Endothelial cell of umbilical vein (primary cell): ENCODE data around the gene RBP5. TPM values are rescaled to one million over a fixed set of nuclear protein-coding genes. Genes with fewer than 3 reads are reported as not detected.

ENCODE experiments used
- BruUV-seq: library from RNA; stranded (reverse); fragments of 400-500 nt; replicated peaks from 2 replicates; lab custom pipeline; 2021; lab: Mats Ljungman, UMichigan
- CTCF ChIA-PET: fragments of 300-600, 350-600 bp; sonication (Branson Sonifier 250); formaldehyde crosslinking; loops from one replicate; lab custom pipeline; 2021; ENCODE audit warnings: antibody characterized with exemption, inconsistent platforms; lab: Charles Lee
- POLR2A ChIA-PET: fragments of 300-600, 350-600 bp; sonication (Branson Sonifier 250); formaldehyde crosslinking; loops from one replicate; lab custom pipeline; 2021; ENCODE audit warnings: antibody characterized with exemption, inconsistent platforms; lab: Charles Lee
- DNase-seq: peaks from one replicate; pipeline ENCODE4 v3.0.0-alpha.2; 2011; ENCODE audit warnings: low read depth, low spot score
- FAIRE-seq: peaks from 2 replicates; lab custom pipeline; 2011; peaks lifted over from hg19 to GRCh38; lab: Jason Lieb, UNC
- H2AFZ ChIP-seq: 2 replicates; pipeline ENCODE4 v1.6.0; 2012; ENCODE audit warnings: low read depth, low read length, control low read depth, inconsistent platforms
- H3K27ac ChIP-seq: 2 replicates; pipeline ENCODE4 v1.5.1; 2011; ENCODE audit warnings: low read depth, mild to moderate bottlenecking, control low read depth, low read length, moderate library complexity; ENCODE audit not compliant: insufficient read depth
- H3K27me3 ChIP-seq, 2 experiments: 2 replicates each; pipeline versions ENCODE4 v1.6.0 to v1.6.1; 2011; ENCODE audit warnings: low read length in 2 of 2, mixed read lengths in 1 of 2; ENCODE audit not compliant: control insufficient read depth in 2 of 2, insufficient read depth in 2 of 2
- H3K36me3 ChIP-seq, 2 experiments: 2 replicates in 1 of 2; 3 replicates in 1 of 2; pipeline ENCODE4 v1.5.1; 2011; ENCODE audit warnings: low read length in 2 of 2, mild to moderate bottlenecking in 1 of 2, moderate library complexity in 1 of 2; ENCODE audit not compliant: control insufficient read depth in 2 of 2, insufficient read depth in 2 of 2; ENCODE audit errors: extremely low read depth in 1 of 2
- H3K4me1 ChIP-seq: 3 replicates; pipeline ENCODE4 v1.5.1; 2011; ENCODE audit warnings: mild to moderate bottlenecking, low read length; ENCODE audit not compliant: control insufficient read depth, insufficient read depth; ENCODE audit errors: extremely low read depth
- H3K4me2 ChIP-seq: 2 replicates; pipeline ENCODE4 v1.6.1; 2011; ENCODE audit warnings: low read length, control low read depth, mixed read lengths; ENCODE audit not compliant: insufficient read depth
- H3K4me3 ChIP-seq, 3 experiments: fragments of 200-600 bp in 1 of 3; sonication (generic), shearing (Covaris generic) in 1 of 3; replicated peaks in 1 of 3; 2 replicates each; pipeline ENCODE4 v1.5.1; 2011 to 2016; ENCODE audit warnings: control low read depth in 3 of 3, low read length in 3 of 3, mild to moderate bottlenecking in 2 of 3, inconsistent platforms in 1 of 3, low read depth in 1 of 3, moderate library complexity in 1 of 3; ENCODE audit not compliant: insufficient read depth in 1 of 3
- H3K79me2 ChIP-seq: 2 replicates; pipeline ENCODE4 v1.6.0; 2012; ENCODE audit warnings: low read length, inconsistent platforms; ENCODE audit not compliant: control insufficient read depth, insufficient read depth
- H3K9ac ChIP-seq: replicated peaks from 2 replicates; pipeline ENCODE3; 2011; ENCODE audit warnings: low read length, control low read depth; ENCODE audit not compliant: insufficient read depth; ENCODE audit errors: extremely low read depth
- H3K9me1 ChIP-seq: replicated peaks from 3 replicates; pipeline ENCODE4 v1.6.0; 2011; ENCODE audit warnings: mild to moderate bottlenecking, low read length; ENCODE audit not compliant: control insufficient read depth, insufficient read depth; ENCODE audit errors: extremely low read depth
- H3K9me3 ChIP-seq: replicated peaks from 2 replicates; pipeline ENCODE4 v1.5.1; 2012; ENCODE audit warnings: low read length, inconsistent platforms; ENCODE audit not compliant: control insufficient read depth, insufficient read depth
- H4K20me1 ChIP-seq: replicated peaks from 2 replicates; pipeline ENCODE3; 2011; ENCODE audit warnings: mild to moderate bottlenecking, low read length; ENCODE audit not compliant: control insufficient read depth, insufficient read depth; ENCODE audit errors: extremely low read depth
- EZH2 ChIP-seq: IDR thresholded peaks from 2 replicates; pipeline ENCODE4 v1.6.1; 2012; ENCODE audit warnings: borderline replicate concordance, low read depth, mild to moderate bottlenecking, moderate library complexity, low read length, inconsistent platforms; ENCODE audit not compliant: severe bottlenecking
- FOS ChIP-seq: IDR thresholded peaks from 2 replicates; pipeline ENCODE4 v1.6.1; 2011; ENCODE audit warnings: mild to moderate bottlenecking, low read length, moderate library complexity, borderline replicate concordance; ENCODE audit not compliant: insufficient read depth
- GATA2 ChIP-seq: IDR thresholded peaks from 2 replicates; pipeline ENCODE4 v1.7.0; 2011; ENCODE audit warnings: low read depth, mild to moderate bottlenecking, moderate library complexity, mixed read lengths, low read length; ENCODE audit not compliant: insufficient read length, insufficient read depth
- POLR2AphosphoS5 ChIP-seq: IDR thresholded peaks from 2 replicates; pipeline ENCODE4 v1.6.1; 2012; ENCODE audit warnings: low read depth, mild to moderate bottlenecking, control low read depth, low read length, moderate library complexity; ENCODE audit not compliant: insufficient read depth
- dilution Hi-C: fragments of 300-500 bp; cut with MboI; formaldehyde crosslinking; loops from one replicate; pipeline ENCODE4 v1.15.0; 2019; ENCODE audit warnings: low sequenced_read_pairs; ENCODE audit not compliant: extremely low pct_ligation_motif_present
- intact Hi-C: fragments of 100-400 bp; cut with micrococcal nuclease; formaldehyde crosslinking; loops from one replicate; pipeline ENCODE4 v1.10.0; 2022
- polyA plus RNA-seq, 4 experiments: library from polyadenylated mRNA; depleted of rRNA in 3 of 4; stranded (reverse) in 3 of 4; unstranded in 1 of 4; fragments of >200 nt; gene quantifications; 2 replicates each; pipeline versions ENCODE4 v1.2.1 to v1.2.3, GENCODE V29; 2011 to 2012; ENCODE audit warnings: missing spikeins in 1 of 4
- total RNA-seq: library from RNA; stranded (reverse); gene quantifications from 2 replicates; pipeline ENCODE4 v1.2.3, GENCODE V29; 2021
- TF ChIP-seq, protein P1 (sequence below), 2 donors: IDR thresholded peaks; 1 replicate in 1 of 2; 2 replicates in 1 of 2; pipeline ENCODE4 v1.5.1; 2011; ENCODE audit warnings: low read length in 2 of 2, mild to moderate bottlenecking in 2 of 2, moderate library complexity in 2 of 2, control low read depth in 1 of 2, inconsistent platforms in 1 of 2, low read depth in 1 of 2; ENCODE audit not compliant: insufficient read depth in 1 of 2; ENCODE audit errors: extremely low read depth in 1 of 2

RBP5 gene
- total and polyA plus RNA-seq, 2 donors (not counting 3 experiments of a cell fraction or from before 2014, with no cell fraction given) = 0.12 TPM; not detected in 1

DNA sequence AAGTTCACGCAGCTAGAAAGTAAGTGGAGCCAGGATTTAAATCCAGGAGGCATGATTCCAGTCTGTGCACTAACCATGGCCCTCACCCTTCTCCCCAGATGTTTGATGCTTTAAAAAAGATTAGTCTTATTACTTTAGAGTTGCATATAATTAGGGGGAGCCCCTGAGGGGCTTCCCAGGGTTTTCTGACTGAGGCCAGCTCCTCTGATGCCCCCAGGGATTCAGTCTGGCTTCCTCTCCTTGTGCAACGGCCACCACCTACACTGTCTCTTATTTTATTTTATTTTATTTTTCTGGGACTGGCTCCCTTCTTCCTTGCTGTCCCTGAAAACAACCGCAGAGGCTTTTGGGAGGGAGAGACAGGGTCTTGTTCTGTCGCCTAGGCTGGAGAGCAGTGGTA lies 24.1 kb upstream of the RBP5 start:
- Histone ChIP-seq H3K4me3 (no peak overlapping the region), H3K9ac (no peak overlapping the region), H3K4me1 (peaks cover 14% of the 10 kb centered on the region), H3K9me1 (no peaks in the 10 kb centered on the region), H3K4me2 (no peak overlapping the region), H3K27me3 (no peaks in the 10 kb centered on the region), H2AFZ (no peak overlapping the region), H3K27ac (no peak overlapping the region), H4K20me1 (no peaks in the 10 kb centered on the region), H3K9me3 (no peaks in the 10 kb centered on the region), H3K36me3 (peaks cover 0 to 17% of the 10 kb centered on the region in 2 experiments), H3K79me2 (no peaks in the 10 kb centered on the region)
- TF ChIP-seq GATA2 (no peak), FOS (no peak)
- ChIA-PET POLR2A (no interaction called here), CTCF (interaction anchor here (1.3 to 1.7 kb wide), 3 partner anchors 8 to 17 kb away, joined by 3 to 9 read pairs (median 6); no protein-coding TSS in a partner anchor)
- DNase-seq (no peak), FAIRE-seq (no peak)
- intact Hi-C loops = no loop called here
- no TSS peak for BruUV-seq
- dilution Hi-C loops = no loop called here

DNA sequence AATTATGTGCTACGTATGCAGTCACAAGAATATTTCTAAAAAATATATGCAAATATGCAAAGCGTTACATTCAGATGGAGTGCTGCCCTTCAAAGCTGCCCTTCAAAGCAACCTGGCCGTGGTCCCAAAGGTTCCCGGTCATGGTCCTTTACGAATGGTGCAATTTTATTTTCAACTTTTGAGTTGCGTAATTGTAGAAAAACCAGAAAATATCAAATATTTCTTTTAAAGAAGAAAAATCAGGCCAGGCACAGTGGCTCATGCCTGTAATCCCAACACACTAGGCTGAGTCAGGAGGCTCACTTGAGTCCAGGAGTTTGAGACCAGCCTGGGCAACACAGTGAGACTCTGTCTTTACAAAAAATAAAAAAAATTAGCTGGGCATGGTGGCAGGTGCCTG lies 22.8 kb upstream of the RBP5 start:
- FAIRE-seq (no peak), DNase-seq (no peak)
- POLR2A ChIA-PET = no interaction called here
- H3K9me1 ChIP-seq = no peaks in the 10 kb centered on the region
- CTCF ChIA-PET = interaction anchor here (1.3 kb wide), 1 partner anchor 9 kb away, joined by 4 read pairs; no protein-coding TSS in a partner anchor
- dilution Hi-C loops = no loop called here
- H4K20me1 ChIP-seq = no peaks in the 10 kb centered on the region
- no peak overlapping the region for H2AFZ ChIP-seq
- no peak overlapping the region for H3K9ac ChIP-seq
- no TSS peak for BruUV-seq
- no peaks in the 10 kb centered on the region for H3K27me3 ChIP-seq
- peaks cover 14% of the 10 kb centered on the region for H3K4me1 ChIP-seq
- no peak overlapping the region for H3K4me2 ChIP-seq
- H3K4me3 ChIP-seq = no peak overlapping the region
- peaks cover 0 to 17% of the 10 kb centered on the region in 2 experiments for H3K36me3 ChIP-seq
- no peak overlapping the region for H3K27ac ChIP-seq
- H3K79me2 ChIP-seq = no peaks in the 10 kb centered on the region
- TF ChIP-seq FOS (no peak), GATA2 (no peak), POLR2AphosphoS5 (no peak), EZH2 (no peak)
- TF ChIP-seq, protein P1, sequence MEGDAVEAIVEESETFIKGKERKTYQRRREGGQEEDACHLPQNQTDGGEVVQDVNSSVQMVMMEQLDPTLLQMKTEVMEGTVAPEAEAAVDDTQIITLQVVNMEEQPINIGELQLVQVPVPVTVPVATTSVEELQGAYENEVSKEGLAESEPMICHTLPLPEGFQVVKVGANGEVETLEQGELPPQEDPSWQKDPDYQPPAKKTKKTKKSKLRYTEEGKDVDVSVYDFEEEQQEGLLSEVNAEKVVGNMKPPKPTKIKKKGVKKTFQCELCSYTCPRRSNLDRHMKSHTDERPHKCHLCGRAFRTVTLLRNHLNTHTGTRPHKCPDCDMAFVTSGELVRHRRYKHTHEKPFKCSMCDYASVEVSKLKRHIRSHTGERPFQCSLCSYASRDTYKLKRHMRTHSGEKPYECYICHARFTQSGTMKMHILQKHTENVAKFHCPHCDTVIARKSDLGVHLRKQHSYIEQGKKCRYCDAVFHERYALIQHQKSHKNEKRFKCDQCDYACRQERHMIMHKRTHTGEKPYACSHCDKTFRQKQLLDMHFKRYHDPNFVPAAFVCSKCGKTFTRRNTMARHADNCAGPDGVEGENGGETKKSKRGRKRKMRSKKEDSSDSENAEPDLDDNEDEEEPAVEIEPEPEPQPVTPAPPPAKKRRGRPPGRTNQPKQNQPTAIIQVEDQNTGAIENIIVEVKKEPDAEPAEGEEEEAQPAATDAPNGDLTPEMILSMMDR (IDR thresholded peaks at IDR 0.05; ENCODE audit: extremely low read depth in 1 of 2, insufficient read depth in 1 of 2, low read depth in 1 of 2, low read length in 2 of 2) = no peak
- no peaks in the 10 kb centered on the region for H3K9me3 ChIP-seq
- intact Hi-C loops = no loop called here
